Fibroblast of the conjunctiva (primary cell): ENCODE measurements around the gene ECM1.
A peak's percentile ranks its signal among the peaks of the same experiment; 100 is the strongest.

Experiments used
- DNase-seq: peaks from one replicate; pipeline ENCODE4 v3.0.0-alpha.2; 2010; ENCODE audit warnings: low read depth

ECM1 gene

DNA sequence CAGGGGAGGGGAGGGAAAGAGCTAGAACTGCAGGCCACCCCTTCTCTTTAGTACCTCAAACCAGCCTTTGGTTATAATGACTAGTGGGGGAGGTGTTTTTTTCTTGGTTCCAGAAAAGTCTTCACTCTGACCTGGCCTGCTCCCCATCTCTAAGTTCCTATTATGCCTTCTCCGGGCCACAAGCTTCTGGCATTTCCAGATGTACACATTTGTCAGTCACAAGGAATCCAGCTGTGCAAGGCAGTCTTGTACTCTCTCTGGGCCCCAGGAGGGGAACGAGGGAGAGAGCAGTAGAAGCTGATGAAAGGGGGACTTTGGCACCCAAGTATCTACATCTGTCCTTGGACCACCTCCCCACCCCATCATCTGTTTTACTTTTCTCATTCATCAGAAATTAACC lies 4.9 kb downstream of the ECM1 start:
- DNase-seq, result no peak

DNA sequence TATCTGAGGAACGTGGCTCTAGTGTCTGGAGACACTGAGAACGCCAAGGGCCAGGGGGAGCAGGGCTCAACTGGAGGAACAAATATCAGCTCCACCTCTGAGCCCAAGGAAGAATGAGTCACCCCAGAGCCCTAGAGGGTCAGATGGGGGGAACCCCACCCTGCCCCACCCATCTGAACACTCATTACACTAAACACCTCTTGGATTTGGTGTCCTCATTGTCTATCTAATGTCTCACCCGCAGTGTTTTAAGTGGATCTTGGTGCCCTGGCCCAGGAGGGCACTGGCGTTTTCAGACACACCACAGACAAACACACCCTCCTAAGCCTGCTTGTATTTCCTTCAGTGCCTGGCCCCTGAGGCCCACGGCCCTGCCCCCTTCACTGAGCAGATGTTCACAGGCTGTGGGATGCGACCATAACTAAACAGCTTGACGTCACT lies 5.5 kb downstream of the ECM1 start:
- DNase-seq, result no peak

DNA sequence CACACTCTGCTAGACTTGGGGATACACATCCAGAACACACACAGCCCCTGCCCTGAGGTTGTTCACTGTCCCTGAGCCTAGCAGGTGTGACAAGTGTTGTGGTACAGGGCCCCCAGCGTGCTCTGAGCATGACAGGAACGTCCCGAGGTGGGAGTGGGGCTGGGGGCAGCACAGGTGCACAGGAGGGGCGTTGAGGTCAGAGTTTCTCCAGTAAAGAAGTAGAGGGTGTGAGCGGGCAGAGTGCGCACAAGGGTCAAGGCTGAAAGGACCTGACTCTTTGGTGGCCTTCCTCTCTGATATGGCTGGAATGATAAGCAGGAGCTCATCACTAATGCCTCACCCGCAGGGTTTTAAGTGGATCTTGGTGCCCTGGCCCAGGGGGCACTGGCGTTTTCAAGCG lies 6.4 kb downstream of the ECM1 start:
- no peak for DNase-seq

DNA sequence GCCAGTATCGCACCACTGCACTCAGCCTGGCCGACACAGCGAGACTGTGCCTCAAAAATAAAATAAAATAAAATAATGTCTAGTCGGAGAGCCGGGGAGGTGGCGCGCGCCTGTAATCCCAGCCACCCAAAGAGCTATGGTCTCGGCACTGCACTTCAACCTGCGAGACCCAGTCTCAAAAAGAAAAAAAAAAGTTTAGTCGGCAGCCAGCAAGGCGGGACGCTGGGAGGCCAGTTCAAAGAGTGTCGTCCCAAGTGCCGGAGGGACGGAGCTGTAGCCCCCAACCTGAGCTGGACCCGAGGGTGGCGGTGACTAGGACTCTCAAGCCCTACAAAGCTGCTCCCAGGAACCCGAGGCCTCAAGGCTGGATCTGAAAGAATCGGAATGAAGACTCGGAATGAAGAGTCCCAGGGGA lies 7.0 kb downstream of the ECM1 start:
- DNase-seq, result no peak

DNA sequence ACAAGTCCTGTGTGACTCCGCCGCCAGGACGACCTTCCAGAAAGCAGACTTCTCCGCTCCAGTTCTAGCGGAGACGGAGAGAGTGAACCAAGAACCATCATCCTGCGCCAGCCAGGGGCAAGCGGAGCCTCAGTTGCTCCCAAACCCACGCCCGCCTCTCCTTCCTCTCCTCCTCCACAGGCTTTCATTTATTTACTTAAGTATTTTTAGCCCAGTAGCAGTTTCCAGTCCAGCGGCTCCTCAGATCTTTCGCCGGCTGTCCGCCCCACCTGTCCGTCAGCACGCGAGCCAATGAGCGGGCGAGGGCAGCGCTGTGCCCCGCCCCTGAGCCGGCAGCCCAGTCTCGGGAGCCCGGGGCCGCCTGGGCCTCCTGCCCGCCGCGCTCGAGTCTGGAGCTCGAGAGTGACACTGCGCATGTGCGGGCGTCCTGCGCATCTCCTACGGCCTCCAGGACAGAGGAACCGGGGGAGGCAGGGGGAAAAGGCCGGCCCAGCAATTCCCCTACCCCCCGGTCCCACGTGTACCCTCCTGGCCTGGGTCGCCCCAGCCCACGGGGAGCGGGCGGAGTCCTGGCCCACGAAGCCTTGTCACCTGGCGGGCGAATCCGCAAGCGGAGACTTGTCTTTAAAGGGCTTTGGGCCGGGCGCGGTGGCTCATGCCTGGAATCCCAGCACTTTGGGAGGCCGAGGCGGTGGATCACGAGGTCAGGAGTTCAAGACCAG lies 7.6 kb downstream of the ECM1 start, which contains the start of gene FALEC:
Gene FALEC (plus strand): TSS at position 425 of the 722 bp plus-strand sequence.
- DNase-seq, result peak; percentile 96

DNA sequence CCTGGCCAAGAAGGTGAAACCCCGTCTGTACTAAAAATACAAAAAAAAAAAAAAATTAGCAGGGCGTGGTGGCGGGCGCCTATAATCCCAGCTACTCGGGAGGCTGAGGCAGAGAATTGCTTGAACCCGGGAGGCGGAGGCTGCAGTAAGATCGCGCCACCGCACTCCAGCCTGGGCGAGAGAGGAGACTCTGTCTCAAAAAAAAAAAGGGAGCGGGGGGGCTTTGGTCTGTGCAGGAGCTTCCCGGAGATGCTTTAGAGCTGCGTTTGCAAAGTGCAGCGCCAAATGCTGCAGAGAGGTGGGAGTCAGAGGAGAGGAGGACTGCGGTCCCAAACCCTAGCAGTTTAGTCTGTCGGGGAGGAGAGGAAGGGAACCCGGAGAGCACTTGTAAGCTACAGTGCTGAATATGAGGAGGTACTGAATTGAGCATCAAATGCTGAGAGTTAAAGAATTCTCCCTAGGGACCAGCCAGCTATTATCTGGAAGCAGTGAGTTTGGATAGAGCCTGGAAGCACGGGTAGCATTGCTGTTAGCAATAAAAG lies 8.2 kb downstream of the ECM1 start:
- no peak for DNase-seq

DNA sequence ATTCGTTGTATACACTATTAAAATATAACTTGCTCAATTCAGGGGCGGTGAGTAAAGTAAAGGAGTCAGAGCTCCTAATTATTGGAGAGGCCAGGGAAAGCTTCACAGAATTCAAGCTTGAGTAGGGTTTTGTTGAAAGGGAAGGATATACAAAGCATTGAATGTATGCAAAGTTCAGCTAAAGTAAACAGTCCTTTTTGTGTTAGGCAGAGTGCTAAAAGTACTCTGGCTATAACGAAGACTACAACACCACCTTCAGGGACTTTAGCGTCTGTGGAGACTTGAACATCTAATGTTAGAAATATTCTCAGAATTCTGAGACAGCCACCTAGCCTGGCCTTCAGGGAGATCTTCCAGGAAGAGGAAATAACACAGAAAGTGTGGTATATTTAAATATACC lies 8.7 kb downstream of the ECM1 start:
- DNase-seq, result no peak

DNA sequence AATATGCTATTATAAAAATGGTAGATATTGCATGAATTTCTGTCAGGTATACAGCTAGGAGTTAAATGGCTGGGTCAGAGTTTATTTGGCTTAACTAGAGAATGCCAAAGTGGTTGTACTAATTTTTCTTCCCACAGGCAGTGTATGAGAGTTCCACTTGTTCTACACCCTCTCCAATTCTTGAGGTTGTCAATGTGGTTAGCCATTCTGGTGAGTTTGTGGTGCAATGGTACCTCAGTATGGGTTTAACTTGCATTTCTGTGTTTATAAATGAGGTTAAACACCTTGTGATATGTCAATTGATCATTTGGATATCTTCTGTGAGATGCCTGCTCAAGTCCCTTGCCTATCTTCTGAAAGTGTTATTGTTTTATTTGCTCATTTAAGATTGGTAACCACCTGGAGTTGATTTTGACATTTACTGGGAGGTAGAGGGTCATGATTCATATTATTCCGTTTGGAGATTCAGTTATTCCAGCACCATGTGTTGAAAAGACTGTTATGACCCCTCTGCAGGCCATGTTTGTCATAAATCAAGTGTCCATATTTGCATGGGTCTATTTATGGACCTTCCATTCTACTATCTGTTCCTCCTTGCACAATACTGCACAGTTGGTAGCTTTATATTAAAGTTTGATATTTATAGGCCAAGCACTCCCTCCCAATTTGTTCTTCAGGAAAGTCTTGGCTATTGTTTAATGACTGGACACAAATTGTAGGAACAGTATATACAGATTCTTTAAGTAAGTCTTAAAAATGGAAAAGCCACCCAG lies 13.5 kb downstream of the ECM1 start:
- no peak for DNase-seq

DNA sequence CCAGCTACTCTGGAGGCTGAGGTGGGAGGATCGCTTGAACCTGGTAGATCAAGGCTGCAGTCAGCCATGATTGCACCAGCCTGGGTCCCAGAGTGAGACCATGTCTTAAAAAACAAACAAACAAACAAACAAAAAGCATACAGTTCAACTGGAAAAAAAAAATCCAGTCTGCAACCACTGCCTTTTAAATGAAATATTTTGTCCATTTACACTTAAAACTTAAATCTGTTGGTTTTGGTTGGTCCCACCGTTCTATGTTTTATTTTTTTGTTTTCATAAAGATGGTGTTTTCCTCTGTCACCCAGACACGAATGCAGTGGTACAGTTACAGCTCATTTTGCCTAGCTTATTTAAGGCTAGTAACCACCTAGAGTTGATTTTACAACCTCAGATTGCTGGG lies 17.4 kb downstream of the ECM1 start:
- no peak for DNase-seq

DNA sequence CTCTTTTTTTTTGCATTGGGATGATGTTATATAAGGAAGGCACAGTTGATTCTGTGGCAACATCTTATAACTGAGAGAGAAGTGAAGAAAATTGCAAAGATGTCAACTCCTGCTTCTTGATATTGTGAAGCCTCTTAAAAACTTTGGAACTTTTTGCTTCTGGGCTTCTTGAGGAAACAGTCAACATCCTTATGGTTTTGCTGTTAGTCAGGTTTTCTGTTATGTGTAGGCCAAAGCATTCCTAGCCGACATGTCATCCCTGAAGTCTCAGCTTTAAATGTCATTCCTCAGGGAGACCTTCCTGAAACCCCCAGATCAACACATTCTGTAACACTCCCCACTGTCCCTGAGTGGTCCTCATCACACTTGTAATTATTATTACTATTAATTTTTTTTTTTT lies 20.3 kb downstream of the ECM1 start:
- DNase-seq, result no peak

DNA sequence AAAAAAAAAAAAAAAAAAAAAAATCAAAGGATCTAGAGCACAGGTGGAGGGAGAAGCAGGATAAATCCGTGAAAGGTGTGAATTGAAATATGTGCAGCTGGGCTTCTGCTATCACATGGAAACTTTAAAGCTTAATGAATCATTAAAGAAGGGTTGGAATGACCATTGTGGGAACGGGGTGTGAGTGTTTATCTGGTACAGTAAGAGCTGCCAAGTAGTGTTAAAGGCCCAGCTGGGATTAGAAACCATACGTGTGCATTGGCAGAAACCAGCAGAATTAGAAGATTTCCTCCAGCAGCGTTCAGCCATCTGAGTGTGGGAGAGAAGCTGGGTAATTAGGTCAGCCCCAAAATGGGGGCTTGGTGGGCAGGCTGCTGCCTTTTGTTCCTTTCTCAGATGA lies 21.1 kb downstream of the ECM1 start:
- peak; percentile 64 for DNase-seq

DNA sequence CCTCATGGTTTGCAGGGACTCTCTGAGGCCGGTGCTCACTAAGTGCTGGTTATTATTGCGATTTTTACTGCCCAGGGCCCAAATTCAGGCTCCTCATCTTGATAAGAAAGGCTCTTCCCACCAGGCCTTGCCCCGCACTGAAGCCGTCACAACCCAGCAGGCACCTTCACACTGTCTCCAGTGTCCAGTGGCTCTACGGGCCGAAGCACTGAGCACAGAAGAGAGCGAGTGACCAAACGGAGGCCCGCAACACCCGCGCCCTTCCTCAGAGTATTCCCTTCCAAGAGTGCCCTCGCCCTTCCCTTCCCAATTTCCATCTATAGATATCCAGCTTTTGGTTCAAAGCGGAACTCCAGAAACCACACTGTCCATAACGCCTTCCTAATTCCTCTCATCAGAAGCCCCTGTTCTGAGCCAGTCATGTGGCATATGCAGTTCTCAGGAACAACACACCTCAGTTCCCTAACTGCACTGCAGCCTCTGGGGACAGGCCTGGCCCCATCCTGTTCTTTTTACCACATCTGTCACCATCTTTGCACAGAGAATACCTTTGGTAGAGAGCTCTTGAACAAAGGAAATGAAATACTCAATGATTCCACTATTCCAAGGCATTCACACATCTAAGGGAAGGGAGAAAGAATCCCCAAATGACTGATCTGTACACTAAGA lies 22.7 kb downstream of the ECM1 start:
- DNase-seq, result no peak

DNA sequence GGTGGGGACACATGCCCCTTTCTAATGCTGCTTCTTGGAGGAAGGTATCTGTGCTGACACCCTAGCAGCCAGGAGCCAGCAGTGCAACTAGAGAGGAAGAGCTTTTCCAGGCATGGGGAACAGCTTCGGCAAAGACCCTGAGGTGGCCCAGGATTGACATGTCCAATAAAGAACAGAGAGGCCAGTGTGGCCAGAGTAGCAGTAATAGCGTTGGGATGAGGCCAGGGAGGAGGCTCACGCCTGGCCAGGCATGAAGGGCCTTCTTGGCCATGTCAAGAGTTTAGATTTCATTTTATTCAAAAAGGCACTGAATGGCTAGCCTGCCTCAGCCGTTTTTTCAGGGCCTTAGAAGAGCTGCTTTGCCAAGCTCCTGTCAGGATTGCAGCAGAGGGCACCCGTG lies 25.0 kb downstream of the ECM1 start:
- DNase-seq, result no peak

DNA sequence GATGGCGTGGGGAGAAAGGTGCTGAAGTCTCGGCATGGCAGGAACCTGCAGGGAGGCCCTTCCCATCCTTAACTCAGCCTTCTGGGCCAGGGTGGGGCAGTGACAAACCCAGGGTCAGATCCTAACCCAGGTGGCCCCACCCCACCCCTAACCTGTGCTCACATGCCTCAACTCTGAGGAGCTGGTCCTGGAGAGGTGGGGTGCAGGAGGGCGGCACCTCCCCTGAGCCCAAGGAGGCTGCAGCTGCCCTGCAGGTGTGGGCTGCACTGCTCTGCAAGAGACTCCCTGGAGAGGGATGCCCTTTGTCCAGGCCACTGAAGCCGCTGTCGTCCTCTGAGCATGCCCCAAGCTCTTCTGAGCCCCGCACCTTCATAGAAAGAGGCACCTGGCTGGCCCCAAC lies 26.1 kb downstream of the ECM1 start:
- DNase-seq, result no peak

DNA sequence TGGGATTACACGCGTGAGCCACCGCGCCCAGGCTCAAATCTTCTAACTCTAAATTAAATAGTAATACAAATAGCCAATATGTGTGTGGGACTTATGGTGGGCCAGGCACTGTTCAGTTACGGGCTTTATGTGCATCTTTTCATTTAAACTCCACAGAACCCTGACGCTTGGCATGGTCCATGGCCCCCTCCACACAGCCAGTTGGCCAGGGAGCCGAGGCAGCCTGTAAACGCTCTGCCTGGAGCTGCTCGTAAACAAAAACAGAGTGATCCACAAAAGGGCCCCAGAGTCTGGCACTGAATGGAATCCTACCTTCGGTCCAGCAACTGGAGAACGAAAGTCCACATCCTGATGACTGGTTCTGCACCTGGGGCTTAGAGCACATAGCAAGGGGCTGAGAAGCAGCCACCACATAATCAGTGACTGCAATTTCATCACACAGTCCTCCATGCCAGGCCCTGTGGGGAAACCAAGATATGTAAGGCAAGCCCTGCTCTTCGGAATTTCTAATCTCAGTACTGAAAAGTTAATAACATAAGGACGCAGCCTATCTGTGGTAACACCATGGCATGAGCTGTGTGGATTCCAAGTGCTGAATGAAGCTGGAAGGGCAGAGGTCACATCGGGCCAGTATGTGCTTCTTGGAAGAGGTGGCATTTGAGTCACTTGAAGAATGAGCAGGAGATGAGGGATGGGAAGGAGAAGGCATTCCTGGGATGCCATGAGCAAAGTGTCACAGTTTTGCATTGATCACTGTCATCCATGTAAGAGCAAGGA lies 27.8 kb downstream of the ECM1 start:
- DNase-seq, result no peak

DNA sequence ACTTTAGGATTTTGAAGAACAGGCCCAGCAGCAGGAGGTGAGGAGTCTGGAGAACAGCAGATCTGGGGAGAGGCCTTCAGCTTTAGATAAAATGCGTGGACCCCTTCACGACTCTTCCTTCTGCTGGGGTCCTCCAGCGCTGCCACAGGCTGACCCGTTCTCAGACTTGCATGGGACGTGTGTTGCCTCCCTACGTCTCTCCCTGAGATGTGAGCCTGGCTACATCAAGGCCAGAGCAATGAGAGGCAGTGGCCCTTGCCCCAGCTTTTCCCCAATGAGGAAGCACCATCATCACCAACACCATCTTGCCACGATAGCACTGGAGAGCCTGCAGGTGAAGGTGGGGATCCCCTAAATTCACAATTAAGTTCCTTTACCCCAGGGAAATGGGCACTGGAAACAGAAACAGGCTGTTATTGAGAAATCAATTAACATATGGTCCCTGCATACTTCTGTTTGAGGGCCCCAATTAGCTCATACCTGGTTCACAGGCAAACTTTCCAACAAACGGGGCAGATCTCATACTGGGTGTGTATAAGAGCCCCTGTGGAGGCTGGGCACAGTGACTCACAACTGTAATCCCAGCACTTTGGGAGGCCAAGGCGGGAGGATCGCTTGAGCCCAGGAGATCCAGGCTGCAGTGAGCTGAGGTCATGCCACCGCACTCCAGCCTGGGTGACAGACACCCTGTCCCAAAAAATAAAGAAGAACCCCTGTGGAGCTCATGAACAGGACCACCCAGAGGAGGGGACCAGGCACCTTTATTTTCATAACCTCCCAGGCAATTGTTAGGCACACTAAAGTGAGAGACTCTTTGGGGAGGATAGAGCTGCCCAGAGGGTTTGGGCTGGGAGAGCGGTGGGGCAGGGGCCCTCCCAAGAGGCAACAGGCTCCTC lies 29.2 kb downstream of the ECM1 start:
- no peak for DNase-seq

DNA sequence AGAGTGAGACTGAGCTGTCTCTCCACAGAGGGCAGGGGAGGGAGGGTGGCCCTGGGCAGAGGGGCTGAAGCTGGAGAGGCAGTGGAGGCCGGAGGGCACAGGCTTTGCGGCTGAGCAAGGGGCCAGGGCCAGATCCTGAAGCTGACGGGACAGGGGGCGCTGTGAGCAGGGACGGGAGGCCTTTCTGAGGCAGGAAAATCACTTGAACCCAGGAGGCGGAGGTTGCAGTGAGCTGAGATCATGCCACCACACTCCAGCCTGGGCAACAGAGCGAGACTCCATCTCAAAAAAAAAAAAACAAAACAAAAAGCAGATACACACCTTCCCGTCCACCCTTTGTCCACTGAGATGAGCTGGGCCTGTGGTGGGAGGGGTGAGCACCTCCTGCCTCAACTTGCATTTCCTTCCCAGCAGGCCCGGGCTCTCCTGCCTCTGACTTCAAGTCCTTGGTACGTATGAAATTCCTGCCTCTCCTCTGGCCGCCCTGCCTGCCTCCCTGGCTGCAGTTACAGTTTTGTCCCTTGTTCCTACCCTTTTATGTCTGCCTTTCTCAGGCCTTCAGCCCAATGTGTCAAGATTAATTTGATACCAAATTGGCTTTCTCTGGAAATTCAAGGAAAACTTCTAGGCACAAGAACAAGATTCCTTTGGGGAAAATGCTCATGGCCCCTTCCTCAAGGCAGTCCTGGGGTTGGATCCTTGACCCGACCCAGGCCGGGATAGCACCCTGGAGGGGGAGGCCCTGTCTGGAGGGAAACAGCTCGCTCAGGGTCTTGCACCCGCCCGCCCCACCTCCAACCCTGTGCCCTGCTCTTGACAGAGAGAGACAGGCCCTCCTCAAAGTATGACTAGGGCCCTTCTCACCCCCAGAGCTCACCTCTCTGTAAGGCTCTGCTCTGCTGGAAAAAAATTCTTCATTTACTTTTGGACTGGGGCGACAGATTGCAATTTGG lies 30.1 kb downstream of the ECM1 start:
- DNase-seq, result peak; percentile 55

DNA sequence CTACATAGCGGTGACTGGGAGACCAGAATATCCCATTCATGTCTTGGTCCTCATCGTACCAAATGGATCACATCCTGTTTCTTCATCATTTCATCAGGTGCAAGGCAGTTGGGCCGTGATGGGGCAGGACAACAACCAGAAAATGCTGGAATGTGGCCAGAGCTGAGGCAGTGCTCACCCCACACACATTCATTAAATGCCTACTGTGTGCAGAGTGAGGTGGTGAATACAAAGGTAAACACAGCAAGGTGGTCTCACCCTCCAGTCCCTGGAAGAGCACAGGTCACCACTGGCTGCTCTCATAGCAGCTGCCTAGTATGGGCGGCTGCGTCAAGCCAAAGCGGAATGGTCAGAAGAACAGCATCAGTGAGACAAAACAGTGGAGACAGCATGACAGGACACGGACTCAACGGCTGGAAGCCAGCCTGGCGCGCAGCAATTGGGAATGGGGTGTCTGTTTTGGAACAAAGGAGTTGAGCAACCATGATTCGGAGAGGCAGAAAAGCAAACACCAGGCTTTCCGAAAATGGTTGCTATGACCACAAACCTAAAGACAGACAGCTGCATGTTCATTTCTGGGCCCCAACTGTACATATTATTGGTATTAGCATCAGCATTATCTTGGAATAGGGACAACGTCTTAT lies 35.7 kb downstream of the ECM1 start:
- no peak for DNase-seq

DNA sequence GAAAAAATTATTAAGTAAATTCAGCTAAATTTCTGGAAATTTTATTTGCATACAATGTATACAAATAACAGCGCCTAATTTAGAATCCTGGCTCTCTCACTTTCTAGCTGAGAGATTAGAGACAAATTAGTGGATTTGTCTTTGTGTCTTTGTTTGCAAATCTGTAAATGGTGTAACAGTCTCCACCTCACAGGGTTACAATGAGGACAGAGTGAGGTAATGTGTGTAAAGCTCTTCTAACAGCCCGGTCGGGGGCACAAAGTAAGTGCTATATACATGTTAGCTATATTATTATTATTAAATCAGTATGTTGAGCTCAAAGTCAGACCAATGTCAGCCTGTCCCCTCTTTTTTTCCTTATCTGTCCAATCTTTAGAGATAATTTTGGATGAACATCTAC lies 36.3 kb downstream of the ECM1 start:
- no peak for DNase-seq
